Liver (tissue), 9 donors: Measurements from ENCODE around the gene SMG5. TPM values are rescaled to one million over a fixed set of nuclear protein-coding genes. Genes with fewer than 3 reads are reported as not detected.

Experiments used
- DNase-seq: peaks from one replicate; pipeline ENCODE4 v3.0.0-alpha.2; 2017; ENCODE audit warnings: low spot score
- H3K27ac ChIP-seq, 2 donors: one replicate each; pipeline ENCODE4 v1.7.0; 2013; ENCODE audit warnings: inconsistent platforms in 2 of 2, low read length in 2 of 2, control low read depth in 1 of 2, low read depth in 1 of 2, mild to moderate bottlenecking in 1 of 2
- H3K27me3 ChIP-seq, 4 donors: one replicate each; pipeline versions ENCODE4 v1.6.1 to v1.7.0; 2013; ENCODE audit warnings: low read length in 3 of 4, inconsistent platforms in 1 of 4, mild to moderate bottlenecking in 1 of 4, moderate library complexity in 1 of 4; ENCODE audit not compliant: control insufficient read depth in 4 of 4, insufficient read depth in 4 of 4
- H3K36me3 ChIP-seq, 4 donors: one replicate each; pipeline versions ENCODE4 v1.6.1 to v1.7.0; 2013; ENCODE audit warnings: low read length in 3 of 4, mild to moderate bottlenecking in 3 of 4, low read depth in 1 of 4, moderate library complexity in 1 of 4; ENCODE audit not compliant: control insufficient read depth in 4 of 4, insufficient read depth in 3 of 4
- H3K4me1 ChIP-seq, 4 donors: one replicate each; pipeline versions ENCODE4 v1.6.1 to v1.7.0; 2013; ENCODE audit warnings: low read length in 3 of 4, mild to moderate bottlenecking in 3 of 4, moderate library complexity in 1 of 4; ENCODE audit not compliant: control insufficient read depth in 4 of 4, insufficient read depth in 4 of 4
- H3K4me3 ChIP-seq, 3 donors: one replicate each; pipeline versions ENCODE4 v1.6.1 to v1.7.0; 2013; ENCODE audit warnings: low read length in 3 of 3, control low read depth in 1 of 3, low read depth in 1 of 3, mild to moderate bottlenecking in 1 of 3
- H3K9ac ChIP-seq, 2 donors: one replicate each; pipeline ENCODE4 v1.7.0; 2013; ENCODE audit warnings: low read length in 2 of 2, mild to moderate bottlenecking in 2 of 2, moderate library complexity in 2 of 2, control low read depth in 1 of 2, low read depth in 1 of 2
- H3K9me3 ChIP-seq, 4 donors: one replicate each; pipeline versions ENCODE4 v1.6.1 to v1.7.0; 2013; ENCODE audit warnings: low read length in 3 of 4; ENCODE audit not compliant: control insufficient read depth in 4 of 4
- EGR1 ChIP-seq, 2 donors: IDR thresholded peaks; 2 replicates each; pipeline ENCODE4 v1.6.1; 2016 to 2018; ENCODE audit warnings: antibody characterized with exemption in 2 of 2, low read depth in 2 of 2
- FOXA1 ChIP-seq: IDR thresholded peaks from 2 replicates; pipeline ENCODE4 v1.6.1; 2016; ENCODE audit warnings: antibody characterized with exemption
- FOXA2 ChIP-seq: IDR thresholded peaks from 2 replicates; pipeline ENCODE4 v1.6.1; 2016; ENCODE audit warnings: antibody characterized with exemption
- GABPA ChIP-seq, 2 donors: IDR thresholded peaks in 1 of 2; conservative IDR thresholded peaks in 1 of 2; 2 replicates each; pipeline ENCODE4 v1.6.1; 2016; ENCODE audit warnings: antibody characterized with exemption in 2 of 2, mild to moderate bottlenecking in 1 of 2, moderate library complexity in 1 of 2
- HNF4A ChIP-seq, 2 donors: conservative IDR thresholded peaks; 2 replicates each; pipeline ENCODE4 v1.6.1; 2016; ENCODE audit warnings: antibody characterized with exemption in 2 of 2, mild to moderate bottlenecking in 2 of 2
- HNF4G ChIP-seq: IDR thresholded peaks from 2 replicates; pipeline ENCODE4 v1.6.1; 2016; ENCODE audit warnings: antibody characterized with exemption
- JUND ChIP-seq, 2 donors: IDR thresholded peaks; 2 replicates each; pipeline ENCODE4 v1.6.1; 2016; ENCODE audit warnings: antibody characterized with exemption in 2 of 2
- NR2F2 ChIP-seq: IDR thresholded peaks from 2 replicates; pipeline ENCODE4 v1.6.1; 2016; ENCODE audit warnings: antibody characterized with exemption
- RAD21 ChIP-seq, 2 donors: IDR thresholded peaks; 2 replicates each; pipeline ENCODE4 v1.6.1; 2016; ENCODE audit warnings: antibody characterized with exemption in 2 of 2, mild to moderate bottlenecking in 2 of 2
- RXRA ChIP-seq, 2 donors: IDR thresholded peaks; 2 replicates each; pipeline ENCODE4 v1.6.1; 2017 to 2018; ENCODE audit warnings: antibody characterized with exemption in 2 of 2, mild to moderate bottlenecking in 1 of 2
- SP1 ChIP-seq: IDR thresholded peaks from 2 replicates; pipeline ENCODE4 v1.6.1; 2018; ENCODE audit warnings: antibody characterized with exemption, mild to moderate bottlenecking
- WGBS: extraction: QIAGEN DNeasy Blood & Tissue Kit; methylation state at CpG from one replicate; pipeline ENCODE4 v1.1.7; 2013; 5-methylcytosine and 5-hydroxymethylcytosine counted together
- polyA plus RNA-seq, 2 donors: library from polyadenylated mRNA; stranded (reverse) in 1 of 2; unstranded in 1 of 2; fragments of 200-250 nt in 1 of 2; fragments of >200 nt in 1 of 2; fragmentation: Nextera tagmentation in 1 of 2; extraction: Ambion mirVana in 1 of 2; gene quantifications; one replicate each; pipeline versions ENCODE4 v1.2.1 to v1.2.3, GENCODE V29; 2013 to 2015
- total RNA-seq, 2 donors: library from RNA; depleted of rRNA; stranded (reverse); fragments of >200 nt; gene quantifications; one replicate each; pipeline ENCODE4 v1.2.3, GENCODE V29; 2014
- TF ChIP-seq, protein P1 (sequence below): IDR thresholded peaks from 2 replicates; pipeline ENCODE4 v1.6.1; 2016; ENCODE audit warnings: antibody characterized with exemption
- TF ChIP-seq, protein P2 (sequence below): IDR thresholded peaks from 2 replicates; pipeline ENCODE4 v1.6.1; 2016; ENCODE audit warnings: antibody characterized with exemption
- TF ChIP-seq, protein P3 (sequence below): IDR thresholded peaks from 2 replicates; pipeline ENCODE4 v1.6.1; 2016; ENCODE audit warnings: antibody characterized with exemption
- donor health status: healthy.
- donor health status: healthy.
- donor health status: healthy.
- donor health status: healthy.
- donor health status: healthy.

SMG5 gene
- total and polyA plus RNA-seq, 4 donors, result 22.9 to 59.1 (median 35.7) TPM

DNA sequence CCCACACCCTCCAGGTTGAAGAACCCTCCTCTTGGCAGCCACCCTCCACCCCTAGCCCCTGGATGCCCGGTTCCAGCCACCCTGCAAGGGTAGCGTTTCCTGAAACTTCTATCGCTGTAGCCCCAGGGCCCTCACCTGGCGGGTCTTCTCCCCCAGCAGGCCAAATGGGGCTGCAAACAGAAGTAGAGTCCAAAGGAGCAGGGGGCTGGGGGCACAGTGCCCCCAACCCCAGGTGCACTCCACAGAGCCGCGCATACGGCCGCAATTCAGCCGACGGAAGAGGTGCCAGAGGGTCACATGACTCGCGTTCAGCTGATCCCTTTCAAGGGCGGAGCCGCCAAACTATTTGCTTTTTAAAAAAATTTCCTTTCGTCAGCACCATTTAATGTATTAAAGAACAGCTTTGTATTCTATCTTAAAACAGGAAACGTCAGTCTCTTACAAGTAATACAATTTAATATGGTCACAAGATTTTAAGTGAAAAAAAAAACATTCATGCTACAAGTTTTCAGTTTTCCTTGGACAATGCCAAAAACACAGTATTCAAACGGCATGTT lies 12.8 kb upstream of the SMG5 start, which contains the start of gene GLMP (continued):
- TF ChIP-seq, protein P1, sequence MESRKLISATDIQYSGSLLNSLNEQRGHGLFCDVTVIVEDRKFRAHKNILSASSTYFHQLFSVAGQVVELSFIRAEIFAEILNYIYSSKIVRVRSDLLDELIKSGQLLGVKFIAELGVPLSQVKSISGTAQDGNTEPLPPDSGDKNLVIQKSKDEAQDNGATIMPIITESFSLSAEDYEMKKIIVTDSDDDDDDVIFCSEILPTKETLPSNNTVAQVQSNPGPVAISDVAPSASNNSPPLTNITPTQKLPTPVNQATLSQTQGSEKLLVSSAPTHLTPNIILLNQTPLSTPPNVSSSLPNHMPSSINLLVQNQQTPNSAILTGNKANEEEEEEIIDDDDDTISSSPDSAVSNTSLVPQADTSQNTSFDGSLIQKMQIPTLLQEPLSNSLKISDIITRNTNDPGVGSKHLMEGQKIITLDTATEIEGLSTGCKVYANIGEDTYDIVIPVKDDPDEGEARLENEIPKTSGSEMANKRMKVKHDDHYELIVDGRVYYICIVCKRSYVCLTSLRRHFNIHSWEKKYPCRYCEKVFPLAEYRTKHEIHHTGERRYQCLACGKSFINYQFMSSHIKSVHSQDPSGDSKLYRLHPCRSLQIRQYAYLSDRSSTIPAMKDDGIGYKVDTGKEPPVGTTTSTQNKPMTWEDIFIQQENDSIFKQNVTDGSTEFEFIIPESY, result peak; percentile 70
- TF ChIP-seq HNF4A (conservative IDR thresholded peaks at IDR 0.05) (peak in 1 of 2 donors; percentile 29), GABPA (IDR thresholded peaks at IDR 0.05 in 1 of 2, conservative IDR thresholded peaks at IDR 0.05 in 1 of 2) (peak in 1 of 2 donors; percentile 48), FOXA2 (no peak)

DNA sequence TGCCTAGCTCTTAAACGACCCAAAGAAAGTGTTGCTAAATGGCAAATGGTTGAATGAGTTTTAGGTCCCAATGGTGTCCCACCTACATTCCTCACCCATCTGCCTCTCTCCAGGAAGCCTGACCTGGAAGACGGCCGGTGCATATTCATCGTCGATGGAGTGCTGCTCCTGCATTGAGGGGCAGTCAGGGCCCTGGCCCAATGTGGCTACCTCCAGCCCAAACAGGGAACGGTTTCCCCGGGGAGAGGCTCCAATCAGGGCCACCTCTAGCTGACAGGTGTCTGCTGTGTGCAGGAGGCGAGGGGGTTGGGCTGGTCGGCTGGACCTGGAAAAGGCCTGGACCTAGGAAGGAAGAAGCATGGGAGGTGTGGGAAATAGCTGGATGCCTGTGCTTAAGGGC lies 11.3 kb upstream of the SMG5 start:
- no peak overlapping the region for H3K9ac ChIP-seq
- H3K36me3 ChIP-seq, result peaks cover 0 to 6% (median 2%) of the 10 kb centered on the region in 4 donors
- 93% methylated on average over 9 of the region's 9 CpGs for WGBS
- H3K4me1 ChIP-seq, result peaks cover 18 to 54% (median 49%) of the 10 kb centered on the region in 4 donors
- H3K9me3 ChIP-seq, result no peaks in the 10 kb centered on the region
- H3K4me3 ChIP-seq, result no peak overlapping the region
- no peaks in the 10 kb centered on the region for H3K27me3 ChIP-seq
- TF ChIP-seq SP1, result no peak
- TF ChIP-seq FOXA1, result no peak
- TF ChIP-seq HNF4A (conservative IDR thresholded peaks at IDR 0.05), result no peak
- DNase-seq, result no peak
- no peak overlapping the region for H3K27ac ChIP-seq

DNA sequence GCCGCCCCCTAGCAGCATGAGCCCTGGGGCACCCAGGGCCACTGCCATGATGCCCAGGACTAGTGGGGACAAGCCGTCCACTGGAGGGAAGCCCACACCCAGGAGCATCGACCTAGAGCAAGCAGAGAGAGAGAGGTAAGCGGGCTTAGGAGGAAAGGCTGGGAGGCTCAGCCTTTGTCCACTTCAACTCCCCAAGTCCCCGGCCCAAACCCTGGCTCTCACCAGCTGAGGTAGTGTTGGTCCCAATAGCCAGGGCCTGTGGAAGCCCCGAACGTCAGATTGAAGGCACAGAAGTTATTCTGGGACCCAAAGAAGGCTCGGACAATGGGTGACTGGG lies 10.4 kb upstream of the SMG5 start:
- Histone ChIP-seq H3K36me3 (peaks cover 0 to 6% (median 2%) of the 10 kb centered on the region in 4 donors), H3K27me3 (no peaks in the 10 kb centered on the region), H3K9ac (no peak overlapping the region), H3K4me3 (no peak overlapping the region), H3K4me1 (peaks cover 18 to 54% (median 49%) of the 10 kb centered on the region in 4 donors), H3K9me3 (no peaks in the 10 kb centered on the region), H3K27ac (no peak overlapping the region)
- TF ChIP-seq, protein P1, result no peak
- TF ChIP-seq FOXA2 (no peak), FOXA1 (no peak), RAD21 (IDR thresholded peaks at IDR 0.05) (no peak), NR2F2 (no peak), RXRA (IDR thresholded peaks at IDR 0.05) (no peak), JUND (IDR thresholded peaks at IDR 0.05) (no peak), HNF4G (no peak), EGR1 (IDR thresholded peaks at IDR 0.05; ENCODE audit: low read depth in 2 of 2) (no peak), GABPA (IDR thresholded peaks at IDR 0.05 in 1 of 2, conservative IDR thresholded peaks at IDR 0.05 in 1 of 2) (no peak)
- TF ChIP-seq, protein P2, sequence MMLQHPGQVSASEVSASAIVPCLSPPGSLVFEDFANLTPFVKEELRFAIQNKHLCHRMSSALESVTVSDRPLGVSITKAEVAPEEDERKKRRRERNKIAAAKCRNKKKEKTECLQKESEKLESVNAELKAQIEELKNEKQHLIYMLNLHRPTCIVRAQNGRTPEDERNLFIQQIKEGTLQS, result no peak
- TF ChIP-seq, protein P3, sequence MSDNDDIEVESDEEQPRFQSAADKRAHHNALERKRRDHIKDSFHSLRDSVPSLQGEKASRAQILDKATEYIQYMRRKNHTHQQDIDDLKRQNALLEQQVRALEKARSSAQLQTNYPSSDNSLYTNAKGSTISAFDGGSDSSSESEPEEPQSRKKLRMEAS, result no peak
- 82% methylated on average over 8 of the region's 8 CpGs for WGBS
- no peak for DNase-seq
